Measurements from ENCODE around the gene AKR1B1. TPM values are rescaled to one million over a fixed set of nuclear protein-coding genes. Genes with fewer than 3 reads are reported as not detected.

The AKR1B1 gene
- polyA plus RNA-seq, 1 of the 3 experiments (the other 2 are of a cell fraction): 216 TPM

- H2AFZ ChIP-seq (ENCODE audit: low read depth): no peak overlapping the region
- no peaks in the 10 kb centered on the region for H3K79me2 ChIP-seq (ENCODE audit: insufficient read depth)
- H3K36me3 ChIP-seq (replicated peaks in 1 of 2; ENCODE audit: control insufficient read depth in 1 of 2, insufficient read depth in 2 of 2, low read length in 1 of 2): peaks cover 15 to 49% of the 10 kb centered on the region in 2 experiments
- no peak overlapping the region for H3K4me3 ChIP-seq (ENCODE audit: low read depth in 2 of 2, low read length in 1 of 2)
- H3K27me3 ChIP-seq (ENCODE audit: insufficient read depth): no peaks in the 10 kb centered on the region
- WGBS (ENCODE audit: low lambda C conversion rate): 83% methylated on average over 8 of the region's 8 CpGs
- H3K9me3 ChIP-seq: no peaks in the 10 kb centered on the region
- TF ChIP-seq NRF1 (IDR thresholded peaks at IDR 0.05; ENCODE audit: low read depth, low read length): no peak
- no peak for TF ChIP-seq RXRA (IDR thresholded peaks at IDR 0.05; ENCODE audit: borderline replicate concordance, low read depth)
- TF ChIP-seq TEAD4 (IDR thresholded peaks at IDR 0.05; ENCODE audit: borderline replicate concordance, insufficient read depth): no peak
- no peak for TF ChIP-seq YY1 (IDR thresholded peaks at IDR 0.05; ENCODE audit: low read depth)
- TF ChIP-seq EZH2phosphoT487 (IDR thresholded peaks at IDR 0.05; ENCODE audit: borderline replicate concordance, low read depth): no peak
- no peak for TF ChIP-seq MXI1 (IDR thresholded peaks at IDR 0.05; ENCODE audit: low read depth, low read length)
- no peak for TF ChIP-seq SMC3 (IDR thresholded peaks at IDR 0.05; ENCODE audit: low read depth, low read length)
- no peak for TF ChIP-seq REST (IDR thresholded peaks at IDR 0.05; ENCODE audit: low read depth, low read length)
- TF ChIP-seq CTCF (IDR thresholded peaks at IDR 0.05): no peak
- TF ChIP-seq ZBTB33 (IDR thresholded peaks at IDR 0.05; ENCODE audit: borderline replicate concordance, low read depth): no peak
- no peak for TF ChIP-seq USF2 (IDR thresholded peaks at IDR 0.05; ENCODE audit: borderline replicate concordance, low read depth, low read length)
- no peak for TF ChIP-seq GABPA (IDR thresholded peaks at IDR 0.05; ENCODE audit: low read depth)
- TF ChIP-seq TCF12 (IDR thresholded peaks at IDR 0.05): no peak
- TF ChIP-seq POLR2AphosphoS5 (IDR thresholded peaks at IDR 0.05; ENCODE audit: low read depth, low read length): no peak
- no peak for TF ChIP-seq MEF2A (IDR thresholded peaks at IDR 0.05; ENCODE audit: borderline replicate concordance, low read depth)
- TF ChIP-seq RFX5 (IDR thresholded peaks at IDR 0.05; ENCODE audit: low read length): no peak
- H3K4me2 ChIP-seq: no peak overlapping the region
- H3K9me2 ChIP-seq: no peaks in the 10 kb centered on the region
- POLR2A ChIA-PET: interaction anchor here (1.2 kb wide), 1 partner anchor 41 kb away, joined by 3 read pairs; no protein-coding TSS in a partner anchor
- no peaks in the 10 kb centered on the region for H4K20me1 ChIP-seq (ENCODE audit: insufficient read depth)
- CTCF ChIA-PET: interaction anchor here (1.2 to 2.0 kb wide), 6 partner anchors 8 to 166 kb away, joined by 4 to 9 read pairs (median 8); partner anchors contain the start of gene AKR1B1
- H3F3A ChIP-seq (replicated peaks; ENCODE audit: insufficient read depth): no peaks in the 10 kb centered on the region
- peaks cover 0 to 13% of the 10 kb centered on the region in 2 experiments; a peak in 1 of 4 replicates for H3K4me1 ChIP-seq (ENCODE audit: control insufficient read depth in 1 of 2, insufficient read depth in 2 of 2, low read depth in 1 of 2, low read length in 1 of 2)
- no peak overlapping the region for H3K9ac ChIP-seq
- DNase-seq: no peak
- H3K27ac ChIP-seq (ENCODE audit: low read depth in 2 of 2, low read length in 1 of 2): no peak overlapping the region
These were observed 18.8 kb downstream of the AKR1B1 start for GRCh38 chr7:134440067-134440466.

Data from SK-N-SH (cell line).